HG03354 (cell line): Measurements from ENCODE around the gene OR14J1.
"Not testable (repeated sequence)": the region's sequence is repeated elsewhere in the genome, so short reads cannot be mapped to it uniquely, and the experiment has no call there.

ENCODE experiments used
- ATAC-seq: cut with Tn5 transposase; IDR thresholded peaks from one replicate; pipeline ENCODE4 v1.9.1; 2021; ENCODE audit warnings: mild to moderate bottlenecking; ENCODE audit not compliant: unreplicated experiment, poor library complexity, severe bottlenecking

OR14J1 gene

GRCh38 chr6:29301316-29301715 is at the start of gene OR14J1:
Gene OR14J1, plus strand, starts transcription at chr6:29301701. Its CDS starts 4,989 bp downstream, at chr6:29306690.
- no peak for ATAC-seq

GRCh38 chr6:29251736-29252135 is 49.8 kb upstream of the OR14J1 start:
- ATAC-seq, result no peak

- ATAC-seq, result no peak
These were observed 46.0 kb upstream of the OR14J1 start for GRCh38 chr6:29255530-29255929.

GRCh38 chr6:29259721-29260120 is 41.8 kb upstream of the OR14J1 start:
- ATAC-seq, result no peak

GRCh38 chr6:29263001-29263400 is 38.5 kb upstream of the OR14J1 start:
- ATAC-seq, result no peak

GRCh38 chr6:29294499-29294914 is 7.0 kb upstream of the OR14J1 start:
- ATAC-seq, result no peak

GRCh38 chr6:29295181-29295585 is 6.3 kb upstream of the OR14J1 start:
- ATAC-seq, result no peak

GRCh38 chr6:29295623-29296022 is 5.9 kb upstream of the OR14J1 start:
- no peak for ATAC-seq

GRCh38 chr6:29319931-29320330 is 18.4 kb downstream of the OR14J1 start:
- no peak for ATAC-seq

GRCh38 chr6:29323332-29323731 is 21.8 kb downstream of the OR14J1 start:
- not testable (repeated sequence) for ATAC-seq

- ATAC-seq, result no peak
These were observed 24.3 kb downstream of the OR14J1 start for GRCh38 chr6:29325777-29326176.

- ATAC-seq, result no peak
These were observed 31.2 kb downstream of the OR14J1 start for GRCh38 chr6:29332676-29333075.

GRCh38 chr6:29336269-29336668 is 34.8 kb downstream of the OR14J1 start:
- no peak for ATAC-seq

GRCh38 chr6:29345380-29345779 is 43.9 kb downstream of the OR14J1 start:
- ATAC-seq, result no peak

GRCh38 chr6:29349348-29349747 is 47.8 kb downstream of the OR14J1 start:
- ATAC-seq, result not testable (repeated sequence)

- no peak for ATAC-seq
These were observed 53.5 kb downstream of the OR14J1 start for GRCh38 chr6:29354980-29355379.

- ATAC-seq, result no peak
These were observed 54.1 kb downstream of the OR14J1 start for GRCh38 chr6:29355603-29356002.
